DLD1 (cell line): ENCODE measurements around the gene POTEG.
"Not testable (repeated sequence)": the region's sequence is repeated elsewhere in the genome, so short reads cannot be mapped to it uniquely, and the experiment has no call there.

ENCODE experiments used
- in situ Hi-C: cut with HindIII; loops from 2 replicates; pipeline ENCODE4 v1.10.0; 2017; ENCODE audit warnings: low sequenced_read_pairs

Gene POTEG

DNA sequence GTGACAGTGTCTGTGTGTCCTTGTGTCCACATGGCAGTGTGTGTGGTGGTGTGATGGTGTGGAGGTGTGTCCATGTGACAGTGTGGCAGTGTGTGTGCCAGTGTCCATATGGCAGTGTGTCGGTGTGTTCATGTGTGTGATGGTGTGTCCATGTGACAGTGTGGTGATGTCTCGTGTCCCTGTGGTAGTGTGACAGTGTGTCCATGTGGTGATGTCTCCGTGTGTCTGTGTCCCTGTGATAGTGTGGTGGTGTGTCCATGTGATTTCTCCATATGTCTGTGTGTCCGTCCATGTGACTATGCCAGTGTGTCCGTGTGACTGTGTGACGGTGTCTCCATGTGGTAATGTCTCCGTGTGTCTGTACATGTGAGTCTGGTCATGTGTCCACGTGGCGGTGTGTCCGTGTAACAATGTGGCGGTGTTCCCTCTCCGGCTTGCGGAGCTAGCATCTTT is 59.7 kb downstream of the POTEG start:
- in situ Hi-C loops: not testable (repeated sequence)

GRCh38 chr14:19372813-19373500 is 61.2 kb downstream of the POTEG start:
- in situ Hi-C loops: not testable (repeated sequence)

DNA sequence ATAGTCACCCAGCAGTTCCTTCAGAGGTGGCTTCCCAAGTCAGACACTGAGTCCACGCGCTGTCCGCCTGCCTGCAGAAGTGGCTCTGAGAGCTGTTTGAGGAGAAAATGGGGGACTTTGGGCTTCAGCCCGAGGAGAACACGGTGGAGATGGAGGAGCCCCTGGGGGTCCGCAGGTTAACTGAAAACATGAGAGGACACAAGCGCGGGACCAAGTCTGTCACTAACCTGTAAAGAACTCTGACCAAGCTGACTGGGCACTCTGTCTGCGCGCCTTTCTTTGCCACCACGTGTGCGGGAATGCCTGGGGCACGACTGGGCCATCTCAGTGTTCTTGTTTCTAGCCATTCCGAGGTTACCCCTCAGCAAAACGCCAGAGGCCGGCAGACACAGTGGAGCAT is 62.4 kb downstream of the POTEG start:
- in situ Hi-C loops: not testable (repeated sequence)

DNA sequence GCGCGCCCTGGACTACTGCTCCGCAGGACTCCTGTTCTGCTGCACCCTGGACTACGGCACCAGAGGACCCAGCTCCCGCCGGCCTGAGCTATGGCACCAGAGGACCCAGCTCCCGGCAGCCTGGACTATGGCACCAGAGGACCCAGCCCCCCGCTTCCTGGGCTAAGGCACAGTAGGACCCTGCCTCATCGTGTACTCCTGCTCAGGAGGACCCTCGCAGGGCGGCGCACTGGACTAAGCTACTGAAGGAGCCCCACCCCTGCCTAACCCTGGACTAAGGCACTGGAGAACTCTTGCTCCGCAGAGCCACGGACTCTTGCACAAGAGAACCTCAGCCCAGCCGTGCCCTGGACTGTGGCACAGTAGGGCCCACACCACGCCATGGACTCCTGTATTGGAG is 71.3 kb downstream of the POTEG start:
- in situ Hi-C loops: not testable (repeated sequence)

GRCh38 chr14:19362323-19362722 is 71.8 kb downstream of the POTEG start:
- in situ Hi-C loops: not testable (repeated sequence)

DNA sequence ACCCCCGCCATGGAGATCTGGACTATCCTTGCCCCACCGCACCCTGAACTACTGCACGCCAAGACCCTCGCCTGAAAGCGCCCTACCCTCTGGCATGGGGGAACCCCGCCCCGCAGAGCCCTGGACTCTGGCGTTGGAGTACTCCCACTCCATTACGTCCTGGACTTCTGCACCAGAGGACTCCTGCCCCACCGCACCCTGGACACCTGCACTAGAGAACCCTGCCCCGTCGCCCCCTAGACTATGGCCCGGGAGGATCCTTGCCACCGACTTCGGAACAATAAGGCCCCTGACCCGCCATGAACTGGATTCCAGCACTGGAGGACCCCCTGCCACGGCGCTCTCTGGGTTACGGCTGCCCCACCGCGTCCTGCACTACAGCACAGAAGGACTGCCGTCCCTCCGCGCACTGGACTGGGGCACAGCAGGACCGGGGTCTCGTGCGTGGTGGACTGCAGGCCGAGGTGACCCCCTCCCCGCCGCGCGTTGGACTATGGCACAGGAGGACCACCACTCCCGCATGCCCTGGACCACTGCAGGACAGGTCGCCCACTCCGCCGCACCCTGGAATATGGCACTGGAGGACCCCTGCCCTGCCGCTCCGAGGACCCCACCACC is 72.4 kb downstream of the POTEG start:
- in situ Hi-C loops: not testable (repeated sequence)

GRCh38 chr14:19360937-19361635 is 73.1 kb downstream of the POTEG start:
- in situ Hi-C loops: not testable (repeated sequence)
